BJ (cell line): Measurements from ENCODE around the gene KMO. TPM values are rescaled to one million over a fixed set of nuclear protein-coding genes. Genes with fewer than 3 reads are reported as not detected.

Source experiments
- CTCF ChIA-PET: fragments of 350-600 bp; formaldehyde crosslinking; extraction: SDS; loops from one replicate; lab custom pipeline; 2021; ENCODE audit warnings: antibody characterized with exemption, inconsistent platforms; lab: Yijun Ruan, JAX
- POLR2A ChIA-PET: fragments of 300-600 bp; sonication (Branson Sonifier 250); formaldehyde crosslinking; extraction: SDS; loops from one replicate; lab custom pipeline; 2021; ENCODE audit warnings: antibody characterized with exemption; lab: Charles Lee
- DNase-seq: peaks from one replicate; pipeline ENCODE4 v3.0.0-alpha.2; 2011; ENCODE audit warnings: low read depth
- H3K27me3 ChIP-seq: 2 replicates; pipeline ENCODE4 v1.6.0; 2011; ENCODE audit warnings: low read length; ENCODE audit not compliant: control insufficient read depth, insufficient read depth
- H3K36me3 ChIP-seq: 2 replicates; pipeline ENCODE4 v1.5.1; 2011; ENCODE audit warnings: low read length; ENCODE audit not compliant: control insufficient read depth, insufficient read depth
- H3K4me3 ChIP-seq: 2 replicates; pipeline ENCODE4 v1.5.1; 2011; ENCODE audit warnings: low read depth, mild to moderate bottlenecking, control low read depth, low read length
- CTCF ChIP-seq: IDR thresholded peaks from 2 replicates; pipeline ENCODE4 v1.5.1; 2011; ENCODE audit warnings: low read depth, mild to moderate bottlenecking, control low read depth, inconsistent platforms, low read length, moderate library complexity; ENCODE audit not compliant: insufficient read depth
- polyA plus RNA-seq: library from polyadenylated mRNA; depleted of rRNA; stranded (reverse); fragments of >200 nt; gene quantifications from 2 replicates; pipeline ENCODE4 v1.2.3, GENCODE V29; 2011

KMO gene
- polyA plus RNA-seq, 1 experiment, result not detected

DNA sequence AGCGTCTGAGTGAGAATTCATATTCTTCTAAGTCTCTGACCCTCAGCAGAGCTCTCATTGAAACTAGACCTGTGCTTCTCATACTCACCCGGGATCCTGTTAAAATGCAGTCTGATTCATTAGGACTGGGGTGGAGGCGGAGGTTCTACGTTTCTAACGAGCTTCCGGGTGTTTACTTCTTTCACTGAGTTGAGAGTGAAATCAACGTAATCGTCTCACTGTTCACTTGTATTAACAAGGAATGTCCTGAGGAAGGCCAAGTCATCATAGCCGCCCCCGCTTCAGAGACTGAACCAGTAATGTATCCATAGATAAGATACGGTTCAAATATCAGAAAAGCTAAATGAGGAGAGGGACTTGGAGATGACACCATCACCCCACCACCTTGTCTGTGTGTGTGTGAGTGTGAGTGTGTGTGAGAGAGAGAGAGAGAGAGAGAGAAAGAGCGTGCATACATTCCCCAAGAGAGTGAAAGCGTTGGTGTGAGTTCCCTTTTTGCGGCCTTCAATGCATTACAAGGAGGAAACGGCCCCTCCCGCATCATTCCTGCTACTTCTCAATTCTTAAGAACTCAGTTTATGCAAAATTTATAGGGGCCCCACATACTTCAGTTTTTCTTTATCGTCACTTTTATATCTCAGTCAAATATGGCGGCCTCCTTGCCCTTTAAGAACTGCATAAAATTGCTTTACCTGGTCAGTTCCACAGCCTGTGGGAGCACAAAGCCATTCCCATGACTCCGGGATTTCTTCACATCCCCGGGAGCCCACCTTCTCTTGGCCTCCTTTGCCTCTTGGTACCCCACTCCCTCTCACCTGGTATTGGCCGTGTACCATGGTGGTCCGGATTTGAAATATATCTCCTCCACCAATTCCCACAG lies 19.8 kb downstream of the KMO start:
- no peak for TF ChIP-seq CTCF
- Histone ChIP-seq H3K4me3 (no peak overlapping the region), H3K27me3 (no peaks in the 10 kb centered on the region), H3K36me3 (no peaks in the 10 kb centered on the region)
- ChIA-PET CTCF (no interaction called here), POLR2A (interaction anchor here (0.5 kb wide), 1 partner anchor 1735 kb away, joined by 7 read pairs; no protein-coding TSS in a partner anchor)
- no peak for DNase-seq

- CTCF ChIA-PET, result no interaction called here
- POLR2A ChIA-PET, result no interaction called here
- DNase-seq, result no peak
Measured at GRCh38 chr1:241553886-241554592, 21.9 kb downstream of the KMO start.

GRCh38 chr1:241555526-241555925 lies 23.3 kb downstream of the KMO start:
- no peaks in the 10 kb centered on the region; the same call in 1 of the 2 replicates for H3K27me3 ChIP-seq
- no peak for TF ChIP-seq CTCF
- ChIA-PET CTCF (interaction anchor here (0.9 kb wide), 1 partner anchor 56 kb away, joined by 4 read pairs; no protein-coding TSS in a partner anchor), POLR2A (no interaction called here)
- no peak overlapping the region for H3K4me3 ChIP-seq
- DNase-seq, result no peak
- no peaks in the 10 kb centered on the region for H3K36me3 ChIP-seq

More at GRCh38 chr1:241553886-241554592, 21.9 kb downstream of the KMO start:
- Histone ChIP-seq H3K27me3 (no peaks in the 10 kb centered on the region; the same call in 1 of the 2 replicates), H3K4me3 (no peak overlapping the region), H3K36me3 (no peaks in the 10 kb centered on the region)
- no peak for TF ChIP-seq CTCF

DNA sequence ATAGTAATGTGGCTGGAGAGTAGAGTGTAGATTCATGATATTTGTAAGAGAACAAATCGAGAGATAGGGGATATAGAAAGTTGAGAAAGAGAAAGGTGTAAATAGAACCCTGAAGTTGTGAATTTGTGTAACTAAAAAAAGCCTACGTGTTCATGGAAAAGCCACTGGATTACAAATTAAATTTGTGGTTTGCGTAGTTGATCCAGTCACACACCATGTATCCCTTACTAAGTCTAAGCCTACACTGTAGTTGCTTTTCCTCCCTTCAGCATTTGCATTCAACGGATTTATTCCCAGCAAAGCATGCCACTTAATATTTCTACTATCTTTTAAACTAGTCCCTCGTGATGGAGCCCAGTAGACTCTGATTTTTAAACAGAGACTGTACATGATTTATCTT lies 24.9 kb downstream of the KMO start:
- no peak for DNase-seq
- Histone ChIP-seq H3K4me3 (no peak overlapping the region), H3K27me3 (no peaks in the 10 kb centered on the region; the same call in 1 of the 2 replicates), H3K36me3 (no peaks in the 10 kb centered on the region)
- ChIA-PET POLR2A (no interaction called here), CTCF (interaction anchor here (0.6 kb wide), 1 partner anchor 13 kb away, joined by 3 read pairs; no protein-coding TSS in a partner anchor)
- TF ChIP-seq CTCF, result no peak
